Mucosa of rectum (tissue), 2 donors: ENCODE results near the gene DPYD.

Experiments
- H3K27ac ChIP-seq, 2 donors: one replicate each; pipeline ENCODE4 v1.7.0; 2013; ENCODE audit warnings: inconsistent platforms in 2 of 2, low read depth in 2 of 2, low read length in 2 of 2
- H3K27me3 ChIP-seq, 2 donors: one replicate each; pipeline ENCODE4 v1.7.0; 2013; ENCODE audit warnings: low read length in 2 of 2; ENCODE audit not compliant: control insufficient read depth in 2 of 2, insufficient read depth in 2 of 2
- H3K36me3 ChIP-seq, 2 donors: one replicate each; pipeline ENCODE4 v1.7.0; 2013; ENCODE audit warnings: low read length in 2 of 2; ENCODE audit not compliant: control insufficient read depth in 2 of 2, insufficient read depth in 2 of 2
- H3K4me1 ChIP-seq, 2 donors: one replicate each; pipeline ENCODE4 v1.7.0; 2013; ENCODE audit warnings: low read length in 2 of 2, mild to moderate bottlenecking in 1 of 2; ENCODE audit not compliant: control insufficient read depth in 2 of 2, insufficient read depth in 2 of 2
- H3K4me3 ChIP-seq, 2 donors: one replicate each; pipeline ENCODE4 v1.7.0; 2013; ENCODE audit warnings: low read length in 2 of 2
- H3K9ac ChIP-seq, 2 donors: one replicate each; pipeline ENCODE4 v1.7.0; 2013; ENCODE audit warnings: low read length in 2 of 2, low read depth in 1 of 2, mild to moderate bottlenecking in 1 of 2
- H3K9me3 ChIP-seq, 2 donors: one replicate each; pipeline ENCODE4 v1.7.0; 2013; ENCODE audit warnings: low read length in 2 of 2; ENCODE audit not compliant: control insufficient read depth in 2 of 2
- donor health status: healthy.
- donor health status: Normal muscosa, but diverticular disease.

Gene DPYD

DNA sequence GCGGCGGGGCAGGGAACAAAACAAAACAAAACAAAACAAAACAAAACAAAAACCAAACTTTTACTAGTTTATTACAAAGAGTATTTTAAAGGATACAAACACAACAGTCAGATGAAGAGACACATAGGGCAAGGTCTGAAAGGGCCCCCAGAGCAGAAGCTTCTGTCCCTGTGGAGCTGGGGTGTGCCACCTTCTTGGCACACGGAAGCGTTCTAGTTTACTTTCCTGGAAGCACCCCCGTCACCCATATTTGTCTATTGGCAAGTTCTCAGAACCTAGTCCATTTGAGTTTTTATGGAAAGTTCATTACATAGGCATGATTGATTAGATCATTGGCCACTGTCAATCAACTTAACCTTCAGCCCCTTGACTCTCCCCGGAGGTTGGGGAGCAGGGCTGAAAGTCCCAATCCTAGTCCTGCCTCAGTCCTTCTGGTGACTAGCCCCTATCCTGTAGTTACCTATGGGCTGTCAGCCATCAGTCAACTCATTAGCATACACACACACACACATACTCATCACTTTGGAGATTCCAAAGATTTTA is 380.4 kb downstream of the DPYD start:
- Histone ChIP-seq H3K36me3 (no peaks in the 10 kb centered on the region), H3K4me1 (no peaks in the 10 kb centered on the region), H3K9ac (no peak overlapping the region), H3K4me3 (no peak overlapping the region), H3K27ac (no peak overlapping the region), H3K9me3 (no peaks in the 10 kb centered on the region), H3K27me3 (no peaks in the 10 kb centered on the region)

DNA sequence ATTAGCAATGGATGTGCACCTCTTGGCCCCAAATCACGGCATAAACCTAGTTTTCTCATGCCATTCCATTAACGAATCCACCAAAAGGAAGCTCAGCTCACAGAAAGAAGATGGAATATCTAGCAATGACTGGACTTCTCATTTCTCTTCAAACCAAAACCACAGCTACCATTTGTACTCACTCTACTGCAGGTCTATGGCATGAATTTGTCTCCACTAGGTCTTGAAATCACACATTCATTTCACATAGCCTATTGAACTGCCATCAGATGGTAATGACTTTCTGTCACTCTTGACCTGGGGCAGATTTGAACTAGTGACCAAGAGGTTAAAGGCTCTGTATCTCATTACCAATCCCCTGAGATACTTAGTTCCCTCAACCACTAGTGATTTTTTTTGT is 382.7 kb downstream of the DPYD start:
- Histone ChIP-seq H3K4me1 (peaks cover 0 to 2% of the 10 kb centered on the region in 2 donors), H3K4me3 (no peak overlapping the region), H3K9ac (no peak overlapping the region), H3K36me3 (no peaks in the 10 kb centered on the region), H3K9me3 (no peaks in the 10 kb centered on the region), H3K27ac (no peak overlapping the region), H3K27me3 (no peaks in the 10 kb centered on the region)

DNA sequence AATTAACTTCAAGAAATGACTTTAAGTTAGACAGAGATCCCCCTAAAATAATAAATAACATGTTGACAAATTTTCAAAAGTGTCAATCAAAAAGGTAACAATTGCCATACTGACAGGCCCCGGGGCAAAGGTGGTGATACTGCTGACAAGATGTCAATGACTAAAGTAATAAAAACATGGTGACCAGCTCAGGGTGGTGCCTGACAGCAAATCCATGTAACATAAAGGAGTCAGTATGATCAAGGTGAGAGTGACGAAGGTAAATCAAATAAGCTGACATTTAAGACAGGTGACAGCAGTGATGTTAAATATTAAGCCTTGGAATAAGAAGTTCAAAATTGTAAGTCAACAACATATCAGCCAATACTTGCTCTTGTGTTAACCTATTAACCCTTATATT is 387.5 kb downstream of the DPYD start:
- no peaks in the 10 kb centered on the region for H3K9me3 ChIP-seq
- H3K9ac ChIP-seq = no peak overlapping the region
- H3K27me3 ChIP-seq = no peaks in the 10 kb centered on the region
- H3K36me3 ChIP-seq = no peaks in the 10 kb centered on the region
- H3K4me3 ChIP-seq = no peak overlapping the region
- no peak overlapping the region for H3K27ac ChIP-seq
- H3K4me1 ChIP-seq = peaks cover 0 to 2% of the 10 kb centered on the region in 2 donors

DNA sequence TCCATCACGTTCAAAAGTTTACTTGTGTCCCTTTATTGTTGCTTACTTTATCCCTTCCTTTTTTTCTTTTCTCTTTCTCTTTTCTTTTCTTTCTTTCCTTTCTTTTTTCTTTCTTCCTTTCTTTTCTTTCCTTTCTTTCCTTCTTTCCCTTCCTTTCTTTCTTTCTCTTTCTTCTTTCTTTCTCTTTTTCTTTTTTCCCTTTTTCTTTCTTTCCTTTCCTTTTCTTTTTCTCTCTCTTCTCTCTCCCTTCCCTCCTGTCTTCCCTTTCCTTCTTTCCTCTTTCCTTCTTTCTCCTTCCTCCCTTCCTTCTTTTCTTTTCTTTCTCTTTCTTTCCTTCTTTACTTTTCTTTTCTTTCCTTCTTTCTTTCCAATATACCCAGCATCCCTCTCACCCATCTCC is 391.2 kb downstream of the DPYD start:
- Histone ChIP-seq H3K36me3 (no peaks in the 10 kb centered on the region), H3K27me3 (no peaks in the 10 kb centered on the region), H3K27ac (no peak overlapping the region), H3K9me3 (no peaks in the 10 kb centered on the region), H3K4me3 (no peak overlapping the region), H3K4me1 (peaks cover 0 to 2% of the 10 kb centered on the region in 2 donors), H3K9ac (no peak overlapping the region)

DNA sequence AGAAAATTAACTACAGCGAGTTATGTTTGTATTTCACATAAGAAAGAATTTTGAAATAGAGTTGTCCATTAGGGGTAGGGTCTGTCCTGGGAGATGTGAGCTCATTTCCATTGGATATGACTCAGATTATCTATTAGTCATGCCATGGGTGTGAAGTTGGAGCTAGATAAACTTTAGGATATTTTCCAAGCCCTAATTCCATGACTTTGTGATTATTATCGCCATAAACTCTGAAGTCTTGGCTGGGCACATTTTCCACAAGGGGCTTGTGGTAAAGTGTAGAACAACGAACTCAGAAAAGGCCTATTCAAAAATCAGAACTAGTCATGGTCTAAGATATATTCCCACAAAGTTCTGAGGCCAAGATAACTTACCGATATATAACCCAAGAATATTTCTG is 396.6 kb downstream of the DPYD start:
- Histone ChIP-seq H3K4me3 (no peak overlapping the region), H3K36me3 (no peaks in the 10 kb centered on the region), H3K9me3 (no peaks in the 10 kb centered on the region), H3K27me3 (no peaks in the 10 kb centered on the region), H3K4me1 (no peaks in the 10 kb centered on the region), H3K27ac (no peak overlapping the region), H3K9ac (no peak overlapping the region)

DNA sequence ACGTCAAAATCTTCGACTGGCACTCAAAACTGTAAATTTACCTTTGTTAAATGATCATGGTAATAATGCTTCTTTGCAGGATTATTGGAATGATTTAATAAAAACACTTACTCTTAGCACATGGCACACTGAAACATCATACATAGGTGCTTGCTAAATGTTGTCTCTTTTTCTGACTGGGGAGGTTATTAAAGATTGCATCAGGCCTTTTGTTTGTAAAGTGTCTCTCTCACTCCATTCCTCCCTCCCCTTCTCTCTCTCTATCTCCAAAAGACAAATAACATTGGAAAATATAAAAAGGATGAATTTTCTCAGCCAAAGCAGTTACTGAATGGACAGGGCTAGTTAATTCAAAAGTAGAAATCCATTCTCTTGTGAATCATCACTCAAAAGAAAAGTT is 404.2 kb downstream of the DPYD start:
- H3K4me1 ChIP-seq = no peaks in the 10 kb centered on the region
- no peak overlapping the region for H3K4me3 ChIP-seq
- H3K9me3 ChIP-seq = no peaks in the 10 kb centered on the region
- no peak overlapping the region for H3K9ac ChIP-seq
- no peak overlapping the region for H3K27ac ChIP-seq
- H3K36me3 ChIP-seq = no peaks in the 10 kb centered on the region
- no peaks in the 10 kb centered on the region for H3K27me3 ChIP-seq

DNA sequence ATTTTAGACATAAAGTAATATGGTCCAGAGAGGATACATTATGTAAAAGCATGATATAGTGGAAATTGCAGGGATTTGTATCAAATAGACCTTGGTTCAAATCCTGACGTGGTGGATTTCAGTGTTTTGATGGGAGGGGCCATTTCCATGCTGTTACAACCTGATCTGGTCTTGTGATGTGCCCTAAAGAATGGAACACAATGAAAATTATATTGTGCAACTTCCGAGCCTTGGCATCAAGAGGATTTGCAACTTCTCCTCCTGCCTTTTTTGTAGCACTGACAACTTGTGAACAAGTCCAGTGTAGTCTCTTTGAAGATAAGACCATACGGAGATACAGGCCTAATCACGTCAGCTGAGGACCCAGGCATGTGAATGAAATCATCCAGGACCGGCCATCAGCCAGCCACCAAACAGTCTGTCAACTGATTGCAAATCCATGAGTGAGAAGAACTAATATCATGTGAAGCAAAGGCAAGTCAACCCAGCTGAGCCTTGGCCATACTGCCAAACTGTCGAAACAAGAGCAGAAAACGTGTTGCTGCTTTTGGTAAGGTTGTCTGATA is 412.1 kb downstream of the DPYD start:
- no peaks in the 10 kb centered on the region for H3K9me3 ChIP-seq
- no peak overlapping the region for H3K9ac ChIP-seq
- no peak overlapping the region for H3K4me3 ChIP-seq
- H3K4me1 ChIP-seq = peaks cover 0 to 3% of the 10 kb centered on the region in 2 donors
- H3K36me3 ChIP-seq = no peaks in the 10 kb centered on the region
- no peak overlapping the region for H3K27ac ChIP-seq
- H3K27me3 ChIP-seq = no peaks in the 10 kb centered on the region

DNA sequence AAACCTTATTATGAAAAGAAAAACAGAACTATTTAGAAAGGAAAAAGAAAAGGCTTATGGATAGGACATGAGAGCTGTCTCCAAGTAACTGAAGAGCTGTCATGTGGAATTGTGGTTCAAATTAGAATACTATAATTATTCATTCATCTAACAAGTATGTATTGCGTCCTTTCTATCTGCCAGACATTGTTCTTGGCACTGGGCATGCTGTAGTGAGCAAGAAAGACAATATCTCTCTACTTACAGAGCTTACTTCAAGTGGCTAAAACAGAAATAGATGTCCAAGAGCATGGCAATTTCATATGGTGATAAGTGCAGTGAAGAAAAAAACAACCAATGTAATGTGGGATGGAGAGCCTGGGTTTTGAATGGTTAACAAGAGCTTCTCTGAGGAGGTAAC is 413.0 kb downstream of the DPYD start:
- H3K36me3 ChIP-seq = no peaks in the 10 kb centered on the region
- H3K4me3 ChIP-seq = no peak overlapping the region
- no peaks in the 10 kb centered on the region for H3K27me3 ChIP-seq
- no peak overlapping the region for H3K9ac ChIP-seq
- no peak overlapping the region for H3K27ac ChIP-seq
- no peaks in the 10 kb centered on the region for H3K9me3 ChIP-seq
- peaks cover 0 to 3% of the 10 kb centered on the region in 2 donors for H3K4me1 ChIP-seq

DNA sequence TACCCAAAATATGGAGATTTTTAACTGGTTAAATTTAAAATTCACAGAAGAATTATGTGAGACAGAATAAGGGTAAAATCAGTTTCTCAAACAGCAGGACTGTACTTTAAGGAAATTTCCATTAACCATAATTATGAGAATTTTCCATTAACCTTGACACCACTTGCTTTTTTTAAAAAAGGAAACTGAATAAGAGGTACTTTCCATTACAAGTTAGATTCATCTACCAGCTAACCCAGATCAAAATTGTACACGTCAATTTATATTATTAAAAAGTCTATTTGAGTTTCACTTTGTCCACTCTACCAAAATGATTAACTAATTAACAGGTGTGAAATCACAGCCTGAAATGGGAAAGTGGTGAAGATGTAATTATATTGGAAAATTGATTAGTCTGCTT is 414.5 kb downstream of the DPYD start:
- H3K27ac ChIP-seq = no peak overlapping the region
- peaks cover 0 to 3% of the 10 kb centered on the region in 2 donors for H3K4me1 ChIP-seq
- H3K27me3 ChIP-seq = no peaks in the 10 kb centered on the region
- no peak overlapping the region for H3K9ac ChIP-seq
- H3K4me3 ChIP-seq = no peak overlapping the region
- no peaks in the 10 kb centered on the region for H3K9me3 ChIP-seq
- H3K36me3 ChIP-seq = no peaks in the 10 kb centered on the region

DNA sequence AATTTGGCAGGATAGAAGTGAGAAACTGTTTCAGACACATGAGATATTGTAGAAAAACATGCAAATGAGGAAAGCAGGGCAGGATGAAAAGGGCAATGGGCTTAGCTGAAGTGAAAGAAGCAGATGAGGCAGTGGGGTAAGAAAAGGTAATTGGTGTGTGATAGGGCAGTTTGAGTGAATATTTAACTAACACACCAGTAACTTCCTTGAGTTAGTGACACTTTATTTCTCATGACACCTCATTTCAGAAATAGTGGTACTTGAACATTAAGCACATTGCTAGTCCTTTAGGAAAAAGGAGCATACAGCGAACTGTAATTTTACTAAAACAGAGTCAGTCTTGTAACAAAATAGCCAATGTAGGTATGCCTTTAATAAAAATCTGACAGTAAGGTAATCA is 415.0 kb downstream of the DPYD start:
- H3K36me3 ChIP-seq = no peaks in the 10 kb centered on the region
- no peaks in the 10 kb centered on the region for H3K9me3 ChIP-seq
- H3K9ac ChIP-seq = no peak overlapping the region
- no peak overlapping the region for H3K4me3 ChIP-seq
- no peaks in the 10 kb centered on the region for H3K27me3 ChIP-seq
- H3K4me1 ChIP-seq = peaks cover 0 to 3% of the 10 kb centered on the region in 2 donors
- no peak overlapping the region for H3K27ac ChIP-seq

DNA sequence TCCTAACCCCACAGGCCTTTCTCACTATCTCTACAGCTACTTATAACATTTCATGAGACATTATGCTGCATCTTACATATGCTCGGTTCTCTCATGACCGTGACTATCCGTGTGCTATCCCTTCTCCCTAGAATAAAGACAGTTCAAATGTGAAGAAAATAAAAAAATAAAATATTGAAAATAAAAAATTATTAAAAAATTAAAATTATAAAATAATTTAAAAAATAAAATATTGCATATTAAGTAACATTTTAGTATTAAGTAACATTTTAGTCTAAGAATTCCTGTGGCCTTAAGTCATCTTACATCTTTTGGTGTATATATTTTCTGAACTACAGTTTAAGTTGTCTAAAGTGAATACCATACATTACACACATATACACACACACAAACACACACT is 415.5 kb downstream of the DPYD start:
- Histone ChIP-seq H3K9ac (no peak overlapping the region), H3K9me3 (no peaks in the 10 kb centered on the region), H3K36me3 (no peaks in the 10 kb centered on the region), H3K4me1 (peaks cover 0 to 3% of the 10 kb centered on the region in 2 donors), H3K27me3 (no peaks in the 10 kb centered on the region), H3K4me3 (no peak overlapping the region), H3K27ac (no peak overlapping the region)
